Measurements from ENCODE around the gene SNX4.

DNA sequence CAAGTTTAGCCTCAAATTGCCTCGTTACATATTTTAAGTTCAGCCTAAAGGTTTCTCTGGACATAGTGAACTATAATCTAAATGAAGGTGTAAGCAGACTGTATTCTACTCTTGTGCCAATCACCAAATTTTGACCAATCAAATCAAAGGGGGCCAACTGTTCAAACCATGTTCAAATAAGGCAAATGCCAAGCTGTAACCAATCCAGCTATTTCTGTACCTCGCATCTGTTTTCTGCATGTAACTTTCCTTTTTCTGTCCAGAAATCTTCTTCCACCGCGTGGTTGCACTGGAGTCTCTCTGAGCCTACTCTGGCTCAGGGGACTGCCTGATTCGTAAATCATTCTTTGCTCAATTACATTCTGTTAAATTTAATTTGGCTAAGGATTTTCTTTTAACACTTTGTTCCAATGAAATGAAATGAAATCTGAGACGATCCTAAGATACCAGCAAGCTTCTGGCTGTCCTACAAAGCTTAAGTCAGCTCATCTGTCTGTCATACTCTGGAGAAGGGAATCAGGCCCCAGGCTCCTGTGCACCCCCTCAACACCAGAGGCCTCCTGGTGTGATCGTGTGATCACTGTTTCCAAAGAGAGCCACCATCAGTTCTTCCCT lies 91.7 kb downstream of the SNX4 start:
- TF ChIP-seq EZH2 (IDR thresholded peaks at IDR 0.05), result no peak
- TF ChIP-seq POLR2AphosphoS5 (IDR thresholded peaks at IDR 0.05; ENCODE audit: borderline replicate concordance, low read depth, low read length), result no peak
- no peak for TF ChIP-seq FOXP2 (optimal IDR thresholded peaks at IDR 0.05; ENCODE audit: control extremely low read depth, extremely low read length, insufficient read depth)
